MCF 10A (cell line): ENCODE data around the gene PHF11. TPM values are rescaled to one million over a fixed set of nuclear protein-coding genes. Genes with fewer than 3 reads are reported as not detected.

Experiments
- BruUV-seq: library from RNA; stranded (reverse); fragments of 400-500 nt; replicated peaks from 2 replicates; lab custom pipeline; 2021; lab: Mats Ljungman, UMichigan
- CTCF ChIA-PET: fragments of 300-600 bp; sonication (Branson Sonifier 250); formaldehyde crosslinking; extraction: SDS; loops from one replicate; lab custom pipeline; 2021; ENCODE audit warnings: antibody characterized with exemption, inconsistent platforms; lab: Yijun Ruan, JAX
- POLR2A ChIA-PET: fragments of 300-600, 350-650 bp; sonication (Branson Sonifier 250); formaldehyde crosslinking; extraction: SDS; loops from one replicate; lab custom pipeline; 2020; ENCODE audit warnings: antibody characterized with exemption, inconsistent platforms; lab: Yijun Ruan, JAX
- DNase-seq: peaks from one replicate; pipeline ENCODE4 v3.0.0-alpha.2; 2018; ENCODE audit not compliant: unreplicated experiment
- H3K27ac Mint-ChIP-seq: one replicate; pipeline ENCODE4 v1.8.0; 2022; ENCODE audit warnings: mild to moderate bottlenecking, low read depth, mixed read lengths; ENCODE audit not compliant: unreplicated experiment
- H3K27me3 Mint-ChIP-seq: one replicate; pipeline ENCODE4 v1.8.0; 2022; ENCODE audit warnings: mixed read lengths; ENCODE audit not compliant: insufficient read depth, unreplicated experiment
- H3K36me3 Mint-ChIP-seq: one replicate; pipeline ENCODE4 v1.8.0; 2022; ENCODE audit warnings: mild to moderate bottlenecking, moderate library complexity, mixed read lengths; ENCODE audit not compliant: insufficient read depth, unreplicated experiment
- H3K4me1 Mint-ChIP-seq: one replicate; pipeline ENCODE4 v1.8.0; 2022; ENCODE audit warnings: mixed read lengths; ENCODE audit not compliant: insufficient read depth, unreplicated experiment
- H3K4me3 Mint-ChIP-seq: one replicate; pipeline ENCODE4 v1.8.0; 2022; ENCODE audit warnings: mild to moderate bottlenecking, moderate library complexity, mixed read lengths; ENCODE audit not compliant: unreplicated experiment
- H3K9me3 Mint-ChIP-seq: one replicate; pipeline ENCODE4 v1.8.0; 2022; ENCODE audit warnings: mixed read lengths; ENCODE audit not compliant: unreplicated experiment
- intact Hi-C: fragments of 100-400 bp; cut with micrococcal nuclease; formaldehyde crosslinking; loops from 2 replicates; pipeline ENCODE4 v1.14.1; 2022
- total RNA-seq: library from RNA; stranded (reverse); gene quantifications from 2 replicates; pipeline ENCODE4 v1.2.3, GENCODE V29; 2022
- TF ChIP-seq, protein P1 (sequence below): fragments of 200-600 bp; IDR thresholded peaks from one replicate; pipeline ENCODE4 v1.8.0; 2022; ENCODE audit warnings: antibody characterized with exemption, mild to moderate bottlenecking; ENCODE audit not compliant: unreplicated experiment

Gene PHF11
- total RNA-seq, 1 experiment from 2014 or later = 17.9 TPM

DNA sequence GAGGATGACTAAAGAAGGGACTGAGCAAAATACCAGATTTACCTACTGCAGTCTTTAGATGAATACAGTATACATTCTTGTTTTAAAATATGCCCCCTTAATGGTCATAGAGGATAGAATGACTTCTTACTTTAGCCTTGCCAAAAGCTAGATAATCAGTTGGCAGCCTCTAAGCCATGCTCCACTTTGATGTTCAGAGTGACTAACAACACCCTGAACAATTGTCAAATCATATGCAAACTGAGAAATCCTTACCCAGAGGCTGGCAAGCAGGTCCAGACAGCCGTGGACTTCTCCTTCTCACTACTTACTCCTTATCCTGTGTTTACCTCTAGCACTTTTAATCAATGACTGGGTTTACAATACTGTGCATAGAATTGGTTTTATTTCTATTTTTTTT is 23.6 kb upstream of the PHF11 start:
- TF ChIP-seq, protein P1, sequence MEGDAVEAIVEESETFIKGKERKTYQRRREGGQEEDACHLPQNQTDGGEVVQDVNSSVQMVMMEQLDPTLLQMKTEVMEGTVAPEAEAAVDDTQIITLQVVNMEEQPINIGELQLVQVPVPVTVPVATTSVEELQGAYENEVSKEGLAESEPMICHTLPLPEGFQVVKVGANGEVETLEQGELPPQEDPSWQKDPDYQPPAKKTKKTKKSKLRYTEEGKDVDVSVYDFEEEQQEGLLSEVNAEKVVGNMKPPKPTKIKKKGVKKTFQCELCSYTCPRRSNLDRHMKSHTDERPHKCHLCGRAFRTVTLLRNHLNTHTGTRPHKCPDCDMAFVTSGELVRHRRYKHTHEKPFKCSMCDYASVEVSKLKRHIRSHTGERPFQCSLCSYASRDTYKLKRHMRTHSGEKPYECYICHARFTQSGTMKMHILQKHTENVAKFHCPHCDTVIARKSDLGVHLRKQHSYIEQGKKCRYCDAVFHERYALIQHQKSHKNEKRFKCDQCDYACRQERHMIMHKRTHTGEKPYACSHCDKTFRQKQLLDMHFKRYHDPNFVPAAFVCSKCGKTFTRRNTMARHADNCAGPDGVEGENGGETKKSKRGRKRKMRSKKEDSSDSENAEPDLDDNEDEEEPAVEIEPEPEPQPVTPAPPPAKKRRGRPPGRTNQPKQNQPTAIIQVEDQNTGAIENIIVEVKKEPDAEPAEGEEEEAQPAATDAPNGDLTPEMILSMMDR = no peak
- no peaks in the 10 kb centered on the region for H3K27me3 Mint-ChIP-seq
- no peaks in the 10 kb centered on the region for H3K9me3 Mint-ChIP-seq
- BruUV-seq = no TSS peak
- no peaks in the 10 kb centered on the region for H3K4me1 Mint-ChIP-seq
- H3K36me3 Mint-ChIP-seq = peaks cover 39% of the 10 kb centered on the region
- no peak overlapping the region for H3K4me3 Mint-ChIP-seq
- H3K27ac Mint-ChIP-seq = no peak overlapping the region
- intact Hi-C loops = no loop called here
- no peak for DNase-seq
- POLR2A ChIA-PET = interaction anchor here (1.5 kb wide), 1 partner anchor 28 kb away, joined by 7 read pairs; the partner anchor contains the start of genes CAB39L and SETDB2
- CTCF ChIA-PET = interaction anchor here (0.6 kb wide), 1 partner anchor 14 kb away, joined by 4 read pairs; no protein-coding TSS in a partner anchor

GRCh38 chr13:49476529-49476928 is 19.2 kb upstream of the PHF11 start:
- ChIA-PET CTCF (interaction anchor here (0.6 kb wide), 1 partner anchor 12 kb away, joined by 3 read pairs; no protein-coding TSS in a partner anchor), POLR2A (interaction anchor here (0.7 kb wide), 1 partner anchor 13 kb away, joined by 3 read pairs; no protein-coding TSS in a partner anchor)
- Mint-ChIP-seq H3K27ac (no peak overlapping the region), H3K4me3 (no peak overlapping the region), H3K27me3 (no peaks in the 10 kb centered on the region), H3K9me3 (no peaks in the 10 kb centered on the region), H3K4me1 (no peaks in the 10 kb centered on the region), H3K36me3 (peaks cover 30% of the 10 kb centered on the region)
- BruUV-seq = no TSS peak
- DNase-seq = no peak
- intact Hi-C loops = no loop called here
- TF ChIP-seq, protein P1 = no peak

- Mint-ChIP-seq H3K9me3 (no peaks in the 10 kb centered on the region), H3K4me1 (no peaks in the 10 kb centered on the region), H3K27ac (no peak overlapping the region), H3K36me3 (peaks cover 45% of the 10 kb centered on the region), H3K27me3 (no peaks in the 10 kb centered on the region), H3K4me3 (no peak overlapping the region)
- ChIA-PET CTCF (interaction anchor here (0.6 to 0.7 kb wide), 3 partner anchors 32 to 308 kb away, joined by 5 to 8 read pairs (median 6); no protein-coding TSS in a partner anchor), POLR2A (interaction anchor here (0.6 to 1.7 kb wide), 3 partner anchors 11 to 256 kb away, joined by 3 to 4 read pairs (median 3); no protein-coding TSS in a partner anchor)
- TF ChIP-seq, protein P1 = no peak
- BruUV-seq = no TSS peak
- intact Hi-C loops = no loop called here
- DNase-seq = no peak
Observed at GRCh38 chr13:49481788-49482187, 14.0 kb upstream of the PHF11 start.

DNA sequence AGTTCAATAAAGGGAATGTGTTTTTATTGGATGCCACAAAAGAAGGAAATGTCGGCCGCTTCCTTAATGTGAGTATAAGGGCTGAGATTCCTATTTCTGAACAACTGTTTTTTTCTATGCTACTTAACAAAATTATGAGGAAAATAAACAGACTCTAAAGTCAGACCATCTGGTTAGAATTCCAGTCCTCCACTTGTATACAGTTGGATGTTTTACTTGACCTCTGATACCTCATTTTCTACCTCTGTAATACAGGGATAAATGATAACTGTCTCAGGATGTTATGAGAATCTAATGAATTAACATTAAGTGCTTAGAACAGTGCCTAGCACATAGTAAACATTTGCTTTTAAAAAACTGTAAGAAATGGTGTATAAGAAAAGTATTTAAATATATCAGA is 7.2 kb upstream of the PHF11 start:
- CTCF ChIA-PET = interaction anchor here (0.6 to 0.8 kb wide), 2 partner anchors 12 to 68 kb away, joined by 3 read pairs; no protein-coding TSS in a partner anchor
- no peaks in the 10 kb centered on the region for H3K27me3 Mint-ChIP-seq
- H3K36me3 Mint-ChIP-seq = peaks cover 47% of the 10 kb centered on the region
- intact Hi-C loops = no loop called here
- H3K4me3 Mint-ChIP-seq = no peak overlapping the region
- POLR2A ChIA-PET = no interaction called here
- no peaks in the 10 kb centered on the region for H3K4me1 Mint-ChIP-seq
- DNase-seq = no peak
- H3K27ac Mint-ChIP-seq = no peak overlapping the region
- no TSS peak for BruUV-seq
- no peaks in the 10 kb centered on the region for H3K9me3 Mint-ChIP-seq
- TF ChIP-seq, protein P1 = no peak
